NT2/D1 (cell line): ENCODE results near the gene DISC1.

Source experiments
- SUZ12 ChIP-seq: IDR thresholded peaks from 2 replicates; pipeline ENCODE4 v1.6.1; 2011; ENCODE audit not compliant: insufficient read length, insufficient read depth; ENCODE audit errors: extremely low read depth
- YY1 ChIP-seq: IDR thresholded peaks from 2 replicates; pipeline ENCODE4 v1.6.1; 2011; ENCODE audit not compliant: insufficient read length, insufficient read depth
- ZNF274 ChIP-seq: IDR thresholded peaks from 2 replicates; pipeline ENCODE4 v1.6.1; 2011; ENCODE audit warnings: mild to moderate bottlenecking, low read depth, low read length

GRCh38 chr1:232019026-232019340 lies 392.4 kb downstream of the DISC1 start:
- TF ChIP-seq YY1 (no peak), ZNF274 (no peak), SUZ12 (no peak)
